IMR-90 (cell line): Measurements from ENCODE around the gene TROAP. TPM values are rescaled to one million over a fixed set of nuclear protein-coding genes. Genes with fewer than 3 reads are reported as not detected.

Source experiments
- ATAC-seq: fragments of 200-7000 bp; cut with Tn5 transposase; 2 replicates; pipeline ENCODE4 v1.9.1; 2020; ENCODE audit warnings: low read depth, mild to moderate bottlenecking, moderate library complexity
- BruUV-seq: library from RNA; stranded (reverse); fragments of 400-500 nt; replicated peaks from 2 replicates; lab custom pipeline; 2021; lab: Mats Ljungman, UMichigan
- CTCF ChIA-PET: fragments of 300-600 bp; formaldehyde crosslinking; extraction: SDS; loops from one replicate; lab custom pipeline; 2021; ENCODE audit warnings: antibody characterized with exemption; lab: Yijun Ruan, JAX
- POLR2A ChIA-PET: fragments of 300-600 bp; sonication (Branson Sonifier 250); formaldehyde crosslinking; loops from one replicate; lab custom pipeline; 2022; ENCODE audit warnings: antibody characterized with exemption; ENCODE audit not compliant: unreplicated experiment; lab: Charles Lee
- DNase-seq: peaks from one replicate; pipeline ENCODE4 v3.0.0; 2013
- H2AFZ ChIP-seq: replicated peaks from 2 replicates; pipeline ENCODE3; 2013; ENCODE audit warnings: low read length, mild to moderate bottlenecking; ENCODE audit not compliant: poor library complexity
- H2AK5ac ChIP-seq: 2 replicates; pipeline ENCODE4 v1.6.1; 2013; ENCODE audit warnings: low read depth, low read length, inconsistent platforms
- H2AK9ac ChIP-seq: replicated peaks from 2 replicates; pipeline ENCODE3; 2013; ENCODE audit warnings: mild to moderate bottlenecking, low read depth, low read length, moderate library complexity; ENCODE audit not compliant: poor library complexity
- H2BK120ac ChIP-seq: 2 replicates; pipeline ENCODE4 v1.6.1; 2013; ENCODE audit warnings: low read depth, low read length, inconsistent platforms
- H2BK15ac ChIP-seq: 3 replicates; pipeline ENCODE4 v1.6.1; 2013; ENCODE audit warnings: low read depth, low read length, inconsistent platforms
- H2BK20ac ChIP-seq: 2 replicates; pipeline ENCODE4 v1.6.1; 2013; ENCODE audit warnings: low read depth, mild to moderate bottlenecking, inconsistent platforms, low read length, moderate library complexity
- H2BK5ac ChIP-seq: 2 replicates; pipeline ENCODE4 v1.6.1; 2013; ENCODE audit warnings: mild to moderate bottlenecking, low read depth, low read length, inconsistent platforms; ENCODE audit not compliant: poor library complexity, severe bottlenecking
- H3K14ac ChIP-seq: replicated peaks from 2 replicates; pipeline ENCODE4 v1.6.1; 2013; ENCODE audit warnings: low read depth, low read length, inconsistent platforms
- H3K18ac ChIP-seq: 2 replicates; pipeline ENCODE4 v1.6.1; 2013; ENCODE audit warnings: low read depth, low read length, control low read depth
- H3K23ac ChIP-seq: 2 replicates; pipeline ENCODE4 v1.6.1; 2013; ENCODE audit warnings: low read depth, low read length, inconsistent platforms
- H3K27ac ChIP-seq: 2 replicates; pipeline ENCODE4 v1.5.1; 2013; ENCODE audit warnings: mild to moderate bottlenecking, control low read depth, low read length; ENCODE audit not compliant: insufficient read depth
- H3K27me3 ChIP-seq: 2 replicates; pipeline ENCODE4 v1.6.1; 2013; ENCODE audit warnings: low read length; ENCODE audit not compliant: control insufficient read depth, insufficient read depth
- H3K36me3 ChIP-seq: 2 replicates; pipeline ENCODE4 v1.6.1; 2013; ENCODE audit warnings: low read length, mixed read lengths; ENCODE audit not compliant: control insufficient read depth, insufficient read depth
- H3K4ac ChIP-seq: 2 replicates; pipeline ENCODE4 v1.6.1; 2013; ENCODE audit warnings: low read depth, low read length, inconsistent platforms
- H3K4me1 ChIP-seq: 2 replicates; pipeline ENCODE4 v1.6.1; 2013; ENCODE audit warnings: low read length, mixed read lengths; ENCODE audit not compliant: control insufficient read depth, insufficient read depth
- H3K4me2 ChIP-seq: 2 replicates; pipeline ENCODE4 v1.6.1; 2013; ENCODE audit warnings: low read depth, mild to moderate bottlenecking, control low read depth, low read length, moderate library complexity
- H3K4me3 ChIP-seq: 2 replicates; pipeline ENCODE4 v1.5.1; 2013; ENCODE audit warnings: low read depth, mild to moderate bottlenecking, control low read depth, low read length, moderate library complexity; ENCODE audit not compliant: insufficient read depth
- H3K56ac ChIP-seq: 2 replicates; pipeline ENCODE4 v1.6.1; 2013; ENCODE audit warnings: low read length, inconsistent platforms; ENCODE audit not compliant: insufficient read depth; ENCODE audit errors: extremely low read depth
- H3K79me1 ChIP-seq, 2 experiments: 2 replicates each; pipeline ENCODE4 v1.6.1; 2013; ENCODE audit warnings: low read length in 2 of 2, inconsistent platforms in 1 of 2, low read depth in 1 of 2
- H3K9ac ChIP-seq: 2 replicates; pipeline ENCODE4 v1.6.1; 2013; ENCODE audit warnings: low read depth, low read length, control low read depth
- H3K9me1 ChIP-seq: 2 replicates; pipeline ENCODE4 v1.6.1; 2013; ENCODE audit warnings: low read length, inconsistent platforms; ENCODE audit not compliant: insufficient read depth
- H3K9me3 ChIP-seq: 2 replicates; pipeline ENCODE4 v1.6.1; 2013; ENCODE audit warnings: low read length; ENCODE audit not compliant: control insufficient read depth, insufficient read depth
- H4K20me1 ChIP-seq: 2 replicates; pipeline ENCODE4 v1.6.1; 2013; ENCODE audit warnings: low read length, inconsistent platforms; ENCODE audit not compliant: insufficient read depth
- H4K5ac ChIP-seq: 2 replicates; pipeline ENCODE4 v1.6.1; 2013; ENCODE audit warnings: mild to moderate bottlenecking, low read depth, low read length, control low read depth
- H4K8ac ChIP-seq, 2 experiments: 2 replicates each; pipeline ENCODE4 v1.6.1; 2013; ENCODE audit warnings: low read depth in 2 of 2, low read length in 2 of 2, control low read depth in 1 of 2, inconsistent platforms in 1 of 2
- H4K91ac ChIP-seq: 2 replicates; pipeline ENCODE4 v1.6.1; 2013; ENCODE audit warnings: low read depth, low read length, inconsistent platforms; ENCODE audit not compliant: insufficient read depth
- MAFK ChIP-seq: IDR thresholded peaks from 2 replicates; pipeline ENCODE4 v1.6.1; 2012; ENCODE audit warnings: low read depth, low read length, improper control_type of control experiment
- RFX5 ChIP-seq: IDR thresholded peaks from 2 replicates; pipeline ENCODE4 v1.8.0; 2012; ENCODE audit warnings: low read depth, mild to moderate bottlenecking, low read length, moderate library complexity
- WGBS, 2 experiments: methylation state at CpG; one replicate each; pipeline versions ENCODE4 v1.1.5 to v1.1.7; 2013; ENCODE audit warnings: missing lambda C conversion rate in 2 of 2; ENCODE audit not compliant: insufficient read length in 1 of 2; ENCODE audit errors: extremely low coverage in 2 of 2; 5-methylcytosine and 5-hydroxymethylcytosine counted together
- dilution Hi-C: fragments of 300-500 bp; cut with HindIII; formaldehyde crosslinking; loops from one replicate; pipeline ENCODE4 v1.14.3; 2018; ENCODE audit warnings: low sequenced_read_pairs; ENCODE audit not compliant: unreplicated experiment
- in situ Hi-C: fragments of 300-500 bp; cut with MboI; formaldehyde crosslinking; loops from 3 replicates; pipeline ENCODE4 v1.14.3; 2019; ENCODE audit warnings: low sequenced_read_pairs, inconsistent platforms, mixed read lengths
- intact Hi-C: fragments of 100-400 bp; cut with micrococcal nuclease; formaldehyde crosslinking; loops from 2 replicates; pipeline ENCODE4 v1.10.0; 2022
- polyA plus RNA-seq, 3 experiments: library from polyadenylated mRNA; depleted of rRNA; stranded (reverse); fragments of >200 nt; gene quantifications; 2 replicates each; pipeline ENCODE4 v1.2.3, GENCODE V29; 2012; ENCODE audit warnings: low replicate concordance in 1 of 3
- total RNA-seq: library from RNA; depleted of rRNA; stranded (reverse); fragments of >200 nt; gene quantifications from 2 replicates; pipeline ENCODE4 v1.2.3, GENCODE V29; 2012

The TROAP gene
- total and polyA plus RNA-seq, 2 of the 4 experiments (the other 2 are of a cell fraction), result 21.5 to 29.3 TPM

GRCh38 chr12:49297695-49298060 lies 25.4 kb upstream of the TROAP start:
- dilution Hi-C loops, result no loop called here

More at GRCh38 chr12:49297695-49298060, 25.4 kb upstream of the TROAP start:
- no peak overlapping the region for H4K5ac ChIP-seq
- in situ Hi-C loops (no loop called here), intact Hi-C loops (no loop called here)
- POLR2A ChIA-PET, result no interaction called here
- H3K27me3 ChIP-seq, result peaks cover 64% of the 10 kb centered on the region
- no peak overlapping the region for H2BK15ac ChIP-seq
- WGBS, 2 experiments, result 0% methylated on average over 1 of the region's 8 CpGs; no CpG with 5 or more reads in 1 of the 2 experiments
- H3K4me3 ChIP-seq, result no peak overlapping the region
- H3K56ac ChIP-seq, result no peak overlapping the region
- no peak overlapping the region for H2AK9ac ChIP-seq
- H3K9me1 ChIP-seq, result no peaks in the 10 kb centered on the region
- no peak overlapping the region for H2AFZ ChIP-seq
- H3K4me2 ChIP-seq, result no peak overlapping the region
- no peaks in the 10 kb centered on the region for H4K20me1 ChIP-seq
- H3K4ac ChIP-seq, result no peak overlapping the region
- no peak overlapping the region for H2BK20ac ChIP-seq
- no peak overlapping the region for H3K23ac ChIP-seq
- DNase-seq, result no peak
- ATAC-seq, result no peak
- no peak overlapping the region for H2AK5ac ChIP-seq
- no TSS peak for BruUV-seq
- H3K4me1 ChIP-seq, result peaks cover 7% of the 10 kb centered on the region
- no peak overlapping the region for H3K27ac ChIP-seq
- peaks cover 6% of the 10 kb centered on the region; the same call in 1 of the 2 replicates for H3K9me3 ChIP-seq
- no peak overlapping the region for H3K14ac ChIP-seq
- no peaks in the 10 kb centered on the region for H3K36me3 ChIP-seq
- H2BK120ac ChIP-seq, result no peak overlapping the region
- no peak overlapping the region for H2BK5ac ChIP-seq
- CTCF ChIA-PET, result interaction anchor here (0.6 to 0.9 kb wide), 3 partner anchors 9 to 19 kb away, joined by 3 to 5 read pairs (median 3); no protein-coding TSS in a partner anchor
- H4K91ac ChIP-seq, result no peak overlapping the region
- TF ChIP-seq RFX5 (no peak), MAFK (no peak)
- H3K9ac ChIP-seq, result no peak overlapping the region
- no peak overlapping the region for H3K18ac ChIP-seq
- no peak overlapping the region for H4K8ac ChIP-seq
- H3K79me1 ChIP-seq, result no peaks in the 10 kb centered on the region
